Activated CD4-positive, alpha-beta T cell treated with anti-CD3 and anti-CD28 coated beads for 24 hours (primary cell): ENCODE measurements around the gene GMPR.

ENCODE experiments used
- DNase-seq, 2 donors: peaks; one replicate each; pipeline ENCODE4 v3.0.0-alpha.2; 2020; ENCODE audit warnings: low read depth in 2 of 2

GMPR gene

GRCh38 chr6:16238057-16238962, at the start of gene GMPR:
Gene GMPR (plus strand): TSS chr6:16238587. CDS start chr6:16238694, 107 bp downstream.
- DNase-seq = peak; percentile 47 to 63

- no peak for DNase-seq
Measured at GRCh38 chr6:16190214-16190613, 48.2 kb upstream of the GMPR start.

- DNase-seq = no peak
Measured at GRCh38 chr6:16196260-16196983, 42.0 kb upstream of the GMPR start.

- no peak for DNase-seq
Measured at GRCh38 chr6:16196984-16197546, 41.3 kb upstream of the GMPR start.

GRCh38 chr6:16198061-16198705, 40.2 kb upstream of the GMPR start:
- no peak for DNase-seq

GRCh38 chr6:16199804-16200203, 38.6 kb upstream of the GMPR start:
- DNase-seq = no peak

GRCh38 chr6:16200321-16200883, 38.0 kb upstream of the GMPR start:
- DNase-seq = no peak

GRCh38 chr6:16201706-16202105, 36.7 kb upstream of the GMPR start:
- no peak for DNase-seq

- DNase-seq = no peak
Measured at GRCh38 chr6:16204653-16205376, 33.6 kb upstream of the GMPR start.

GRCh38 chr6:16205377-16206144, 32.8 kb upstream of the GMPR start:
- no peak for DNase-seq

- DNase-seq = peak; percentile 15 to 26
Measured at GRCh38 chr6:16206595-16207037, 31.8 kb upstream of the GMPR start.

GRCh38 chr6:16208989-16209388, 29.4 kb upstream of the GMPR start:
- no peak for DNase-seq

- DNase-seq = no peak
Measured at GRCh38 chr6:16209539-16209938, 28.8 kb upstream of the GMPR start.

- DNase-seq = no peak
Measured at GRCh38 chr6:16212276-16212675, 26.1 kb upstream of the GMPR start.

- no peak for DNase-seq
Measured at GRCh38 chr6:16216501-16217155, 21.8 kb upstream of the GMPR start.

- no peak for DNase-seq
Measured at GRCh38 chr6:16217156-16217721, 21.1 kb upstream of the GMPR start.

GRCh38 chr6:16222826-16223225, 15.6 kb upstream of the GMPR start:
- DNase-seq = no peak

- DNase-seq = no peak
Measured at GRCh38 chr6:16223362-16223761, 15.0 kb upstream of the GMPR start.

- no peak for DNase-seq
Measured at GRCh38 chr6:16224409-16224808, 14.0 kb upstream of the GMPR start.
